GM12878 (cell line): Measurements from ENCODE around the gene SNX33. TPM values are rescaled to one million over a fixed set of nuclear protein-coding genes. Genes with fewer than 3 reads are reported as not detected.

Experiments
- ATF7 ChIP-seq: fragments of 450-650 bp; IDR thresholded peaks from 2 replicates; pipeline ENCODE4 v1.6.1; 2016; ENCODE audit warnings: low read depth, mild to moderate bottlenecking
- BRCA1 ChIP-seq: IDR thresholded peaks from 2 replicates; pipeline ENCODE4 v1.6.1; 2011; ENCODE audit warnings: low read depth, low read length, improper control_type of control experiment
- CBX3 ChIP-seq: fragments of 200-600 bp; sonication (generic); IDR thresholded peaks from 2 replicates; pipeline ENCODE4 v1.6.1; 2016; ENCODE audit warnings: low read depth, borderline replicate concordance
- CREB1 ChIP-seq: IDR thresholded peaks from 2 replicates; pipeline ENCODE4 v1.6.1; 2012; ENCODE audit warnings: low read depth, mild to moderate bottlenecking, inconsistent platforms
- EED ChIP-seq: sonication (generic); IDR thresholded peaks from 2 replicates; pipeline ENCODE4 v1.6.1; 2016; ENCODE audit warnings: antibody characterized with exemption, low read depth
- EGR1 ChIP-seq, 2 experiments: IDR thresholded peaks; 1 replicate in 1 of 2; 2 replicates in 1 of 2; pipeline ENCODE4 v1.6.1; 2011 to 2012; ENCODE audit warnings: low read depth in 2 of 2, low read length in 2 of 2, borderline replicate concordance in 1 of 2, mild to moderate bottlenecking in 1 of 2, moderate library complexity in 1 of 2
- ETV6 ChIP-seq, 2 experiments: fragments of 450-650 bp in 1 of 2; IDR thresholded peaks in 1 of 2; conservative IDR thresholded peaks in 1 of 2; 2 replicates each; pipeline ENCODE4 v1.6.1; 2014; ENCODE audit warnings: antibody characterized with exemption in 1 of 2, borderline replicate concordance in 1 of 2, low read depth in 1 of 2, mild to moderate bottlenecking in 1 of 2, moderate library complexity in 1 of 2
- FOXK2 ChIP-seq: fragments of 450-650 bp; IDR thresholded peaks from 2 replicates; pipeline ENCODE4 v1.6.1; 2017; ENCODE audit warnings: mild to moderate bottlenecking, moderate library complexity
- MYB ChIP-seq: fragments of 150-350 bp; IDR thresholded peaks from 2 replicates; pipeline ENCODE4 v1.6.1; 2014; ENCODE audit warnings: mild to moderate bottlenecking, low read depth, low read length, borderline replicate concordance
- NR2C2 ChIP-seq: IDR thresholded peaks from 2 replicates; pipeline ENCODE4 v1.6.1; 2011; ENCODE audit warnings: borderline replicate concordance, low read depth; ENCODE audit not compliant: control insufficient read depth, insufficient read length
- RBBP5 ChIP-seq: fragments of 200-600 bp; sonication (generic); conservative IDR thresholded peaks from 2 replicates; pipeline ENCODE4 v1.6.1; 2016
- SIN3A ChIP-seq: IDR thresholded peaks from 2 replicates; pipeline ENCODE4 v1.6.1; 2012; ENCODE audit warnings: low read depth, low read length, improper control_type of control experiment
- SREBF2 ChIP-seq: IDR thresholded peaks from 2 replicates; pipeline ENCODE4 v1.6.1; 2012; ENCODE audit warnings: mild to moderate bottlenecking, low read length
- ZSCAN29 ChIP-seq: fragments of 450-650 bp; IDR thresholded peaks from 2 replicates; pipeline ENCODE4 v1.6.1; 2017; ENCODE audit warnings: mild to moderate bottlenecking, moderate library complexity
- polyA plus RNA-seq, 11 experiments: library from polyadenylated mRNA; depleted of rRNA in 4 of 11; unstranded in 6 of 11; stranded (reverse) in 5 of 11; fragments of >200 nt; fragmentation: Nextera tagmentation in 4 of 11; fragmentation: Illumina TruSeq in 1 of 11; extraction: Ambion mirVana in 4 of 11; extraction: Trizol in 1 of 11; gene quantifications; 1 replicate in 1 of 11; 2 replicates in 10 of 11; pipeline versions ENCODE4 v1.2.1 to v1.2.3, GENCODE V29; 2011 to 2016; ENCODE audit warnings: inconsistent platforms in 2 of 11, missing spikeins in 2 of 11, low read depth in 1 of 11
- total RNA-seq, 4 experiments: library from RNA; depleted of rRNA in 3 of 4; stranded (reverse); fragments of >200 nt in 3 of 4; fragmentation: Illumina TruSeq in 1 of 4; extraction: Trizol in 1 of 4; gene quantifications; 2 replicates each; pipeline versions ENCODE4 v1.2.1 to v1.2.3, GENCODE V29; 2013 to 2021
- TF ChIP-seq, protein P1 (sequence below): fragments of 450-650 bp; IDR thresholded peaks from 2 replicates; pipeline ENCODE4 v1.6.1; 2017; ENCODE audit warnings: mild to moderate bottlenecking, moderate library complexity
- TF ChIP-seq, protein P2 (sequence below): IDR thresholded peaks from 2 replicates; pipeline ENCODE4 v1.6.1; 2011; ENCODE audit warnings: low read depth, low read length, improper control_type of control experiment, borderline replicate concordance
- TF ChIP-seq, protein P3 (sequence below): IDR thresholded peaks from 2 replicates; pipeline ENCODE4 v1.6.1; 2012; ENCODE audit warnings: low read length, inconsistent platforms
- TF ChIP-seq, protein P4 (sequence below): fragments of 450-650 bp; IDR thresholded peaks from 2 replicates; pipeline ENCODE4 v1.6.1; 2014; ENCODE audit warnings: mild to moderate bottlenecking
- TF ChIP-seq, protein P5 (sequence below): fragments of 450-650 bp; IDR thresholded peaks from 2 replicates; pipeline ENCODE4 v1.6.1; 2018; ENCODE audit warnings: borderline replicate concordance, mild to moderate bottlenecking; ENCODE audit not compliant: partially characterized antibody

Gene SNX33
- total and polyA plus RNA-seq, 10 of the 15 experiments (the other 5 are each of a cell fraction or from before 2014, with no cell fraction given) = 0.13 to 1.9 (median 0.55) TPM

DNA sequence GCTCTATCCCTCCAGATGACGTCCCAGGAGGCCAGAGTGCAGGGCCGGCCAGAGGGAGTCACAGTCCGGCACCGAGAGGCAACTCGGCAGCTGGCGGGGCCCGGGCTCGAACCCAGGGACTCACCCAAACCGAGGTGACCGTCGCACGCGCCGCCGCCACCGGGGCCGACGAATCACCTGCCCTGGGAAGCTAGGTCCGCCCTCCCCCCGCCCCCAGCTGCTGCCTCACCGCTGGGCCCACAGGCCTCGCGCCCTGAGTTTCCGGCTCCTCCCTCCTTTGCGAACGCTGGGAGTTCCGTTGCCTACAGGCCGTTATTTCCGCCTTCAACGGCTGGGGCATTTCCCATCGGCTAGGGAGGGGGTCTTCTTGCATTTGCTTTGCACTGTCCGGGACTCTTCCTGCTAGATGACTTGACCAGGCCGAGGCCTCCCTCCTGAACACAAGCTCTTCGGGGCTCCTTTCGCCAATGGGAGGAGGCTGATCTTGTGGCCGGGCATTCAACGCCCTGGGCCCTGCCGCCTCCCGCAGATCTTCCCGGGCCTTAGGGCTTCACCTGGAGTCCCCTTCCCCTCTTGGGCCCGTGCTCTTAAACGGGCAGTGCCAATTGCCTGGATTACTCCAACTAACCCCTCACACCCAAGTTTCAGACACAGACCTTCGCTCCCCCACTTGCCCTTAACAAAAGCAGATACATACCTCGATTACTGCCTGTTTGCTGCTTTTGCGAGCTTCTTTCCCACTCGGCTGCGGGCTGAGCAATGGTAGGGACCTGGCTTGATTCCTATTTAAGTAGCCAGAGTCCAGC, 22.0 kb upstream of the SNX33 start, which contains the start of gene SNUPN (continued):
- TF ChIP-seq EGR1 (IDR thresholded peaks at IDR 0.05; ENCODE audit: borderline replicate concordance in 1 of 2, low read depth in 2 of 2, low read length in 2 of 2) (peak; percentile 10 to 67; a peak in 2 of 3 replicates), ETV6 (conservative IDR thresholded peaks at IDR 0.05 in 1 of 2, IDR thresholded peaks at IDR 0.05 in 1 of 2; ENCODE audit: borderline replicate concordance in 1 of 2, low read depth in 1 of 2) (peak in 1 of 2 experiments; percentile 94; a peak in 2 of 4 replicates), BRCA1 (no peak), ZSCAN29 (no peak), FOXK2 (no peak), CBX3 (no peak), CREB1 (peak; percentile 43), SREBF2 (no peak), ATF7 (peak; percentile 60; the same call in 1 of the 2 replicates), SIN3A (no peak), NR2C2 (no peak), RBBP5 (no peak), MYB (peak; percentile 55; the same call in 1 of the 2 replicates), EED (no peak)
- TF ChIP-seq, protein P1, sequence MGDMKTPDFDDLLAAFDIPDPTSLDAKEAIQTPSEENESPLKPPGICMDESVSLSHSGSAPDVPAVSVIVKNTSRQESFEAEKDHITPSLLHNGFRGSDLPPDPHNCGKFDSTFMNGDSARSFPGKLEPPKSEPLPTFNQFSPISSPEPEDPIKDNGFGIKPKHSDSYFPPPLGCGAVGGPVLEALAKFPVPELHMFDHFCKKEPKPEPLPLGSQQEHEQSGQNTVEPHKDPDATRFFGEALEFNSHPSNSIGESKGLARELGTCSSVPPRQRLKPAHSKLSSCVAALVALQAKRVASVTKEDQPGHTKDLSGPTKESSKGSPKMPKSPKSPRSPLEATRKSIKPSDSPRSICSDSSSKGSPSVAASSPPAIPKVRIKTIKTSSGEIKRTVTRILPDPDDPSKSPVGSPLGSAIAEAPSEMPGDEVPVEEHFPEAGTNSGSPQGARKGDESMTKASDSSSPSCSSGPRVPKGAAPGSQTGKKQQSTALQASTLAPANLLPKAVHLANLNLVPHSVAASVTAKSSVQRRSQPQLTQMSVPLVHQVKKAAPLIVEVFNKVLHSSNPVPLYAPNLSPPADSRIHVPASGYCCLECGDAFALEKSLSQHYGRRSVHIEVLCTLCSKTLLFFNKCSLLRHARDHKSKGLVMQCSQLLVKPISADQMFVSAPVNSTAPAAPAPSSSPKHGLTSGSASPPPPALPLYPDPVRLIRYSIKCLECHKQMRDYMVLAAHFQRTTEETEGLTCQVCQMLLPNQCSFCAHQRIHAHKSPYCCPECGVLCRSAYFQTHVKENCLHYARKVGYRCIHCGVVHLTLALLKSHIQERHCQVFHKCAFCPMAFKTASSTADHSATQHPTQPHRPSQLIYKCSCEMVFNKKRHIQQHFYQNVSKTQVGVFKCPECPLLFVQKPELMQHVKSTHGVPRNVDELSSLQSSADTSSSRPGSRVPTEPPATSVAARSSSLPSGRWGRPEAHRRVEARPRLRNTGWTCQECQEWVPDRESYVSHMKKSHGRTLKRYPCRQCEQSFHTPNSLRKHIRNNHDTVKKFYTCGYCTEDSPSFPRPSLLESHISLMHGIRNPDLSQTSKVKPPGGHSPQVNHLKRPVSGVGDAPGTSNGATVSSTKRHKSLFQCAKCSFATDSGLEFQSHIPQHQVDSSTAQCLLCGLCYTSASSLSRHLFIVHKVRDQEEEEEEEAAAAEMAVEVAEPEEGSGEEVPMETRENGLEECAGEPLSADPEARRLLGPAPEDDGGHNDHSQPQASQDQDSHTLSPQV = no peak
- TF ChIP-seq, protein P2, sequence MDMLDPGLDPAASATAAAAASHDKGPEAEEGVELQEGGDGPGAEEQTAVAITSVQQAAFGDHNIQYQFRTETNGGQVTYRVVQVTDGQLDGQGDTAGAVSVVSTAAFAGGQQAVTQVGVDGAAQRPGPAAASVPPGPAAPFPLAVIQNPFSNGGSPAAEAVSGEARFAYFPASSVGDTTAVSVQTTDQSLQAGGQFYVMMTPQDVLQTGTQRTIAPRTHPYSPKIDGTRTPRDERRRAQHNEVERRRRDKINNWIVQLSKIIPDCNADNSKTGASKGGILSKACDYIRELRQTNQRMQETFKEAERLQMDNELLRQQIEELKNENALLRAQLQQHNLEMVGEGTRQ = no peak
- TF ChIP-seq, protein P3, sequence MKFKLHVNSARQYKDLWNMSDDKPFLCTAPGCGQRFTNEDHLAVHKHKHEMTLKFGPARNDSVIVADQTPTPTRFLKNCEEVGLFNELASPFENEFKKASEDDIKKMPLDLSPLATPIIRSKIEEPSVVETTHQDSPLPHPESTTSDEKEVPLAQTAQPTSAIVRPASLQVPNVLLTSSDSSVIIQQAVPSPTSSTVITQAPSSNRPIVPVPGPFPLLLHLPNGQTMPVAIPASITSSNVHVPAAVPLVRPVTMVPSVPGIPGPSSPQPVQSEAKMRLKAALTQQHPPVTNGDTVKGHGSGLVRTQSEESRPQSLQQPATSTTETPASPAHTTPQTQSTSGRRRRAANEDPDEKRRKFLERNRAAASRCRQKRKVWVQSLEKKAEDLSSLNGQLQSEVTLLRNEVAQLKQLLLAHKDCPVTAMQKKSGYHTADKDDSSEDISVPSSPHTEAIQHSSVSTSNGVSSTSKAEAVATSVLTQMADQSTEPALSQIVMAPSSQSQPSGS = no peak
- TF ChIP-seq, protein P4, sequence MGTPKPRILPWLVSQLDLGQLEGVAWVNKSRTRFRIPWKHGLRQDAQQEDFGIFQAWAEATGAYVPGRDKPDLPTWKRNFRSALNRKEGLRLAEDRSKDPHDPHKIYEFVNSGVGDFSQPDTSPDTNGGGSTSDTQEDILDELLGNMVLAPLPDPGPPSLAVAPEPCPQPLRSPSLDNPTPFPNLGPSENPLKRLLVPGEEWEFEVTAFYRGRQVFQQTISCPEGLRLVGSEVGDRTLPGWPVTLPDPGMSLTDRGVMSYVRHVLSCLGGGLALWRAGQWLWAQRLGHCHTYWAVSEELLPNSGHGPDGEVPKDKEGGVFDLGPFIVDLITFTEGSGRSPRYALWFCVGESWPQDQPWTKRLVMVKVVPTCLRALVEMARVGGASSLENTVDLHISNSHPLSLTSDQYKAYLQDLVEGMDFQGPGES = no peak
- TF ChIP-seq, protein P5, sequence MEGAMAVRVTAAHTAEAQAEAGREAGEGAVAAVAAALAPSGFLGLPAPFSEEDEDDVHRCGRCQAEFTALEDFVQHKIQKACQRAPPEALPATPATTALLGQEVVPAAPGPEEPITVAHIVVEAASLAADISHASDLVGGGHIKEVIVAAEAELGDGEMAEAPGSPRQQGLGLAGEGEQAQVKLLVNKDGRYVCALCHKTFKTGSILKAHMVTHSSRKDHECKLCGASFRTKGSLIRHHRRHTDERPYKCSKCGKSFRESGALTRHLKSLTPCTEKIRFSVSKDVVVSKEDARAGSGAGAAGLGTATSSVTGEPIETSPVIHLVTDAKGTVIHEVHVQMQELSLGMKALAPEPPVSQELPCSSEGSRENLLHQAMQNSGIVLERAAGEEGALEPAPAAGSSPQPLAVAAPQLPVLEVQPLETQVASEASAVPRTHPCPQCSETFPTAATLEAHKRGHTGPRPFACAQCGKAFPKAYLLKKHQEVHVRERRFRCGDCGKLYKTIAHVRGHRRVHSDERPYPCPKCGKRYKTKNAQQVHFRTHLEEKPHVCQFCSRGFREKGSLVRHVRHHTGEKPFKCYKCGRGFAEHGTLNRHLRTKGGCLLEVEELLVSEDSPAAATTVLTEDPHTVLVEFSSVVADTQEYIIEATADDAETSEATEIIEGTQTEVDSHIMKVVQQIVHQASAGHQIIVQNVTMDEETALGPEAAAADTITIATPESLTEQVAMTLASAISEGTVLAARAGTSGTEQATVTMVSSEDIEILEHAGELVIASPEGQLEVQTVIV = peak; percentile 84
